Brain microvascular endothelial cell (primary cell): ENCODE measurements around the gene TIAL1.

Experiments used
- DNase-seq: peaks from one replicate; pipeline ENCODE4 v3.0.0-alpha.2; 2020
- H3K27ac ChIP-seq: fragments of 250-450 bp; sonication (Bioruptor Pico); 2 replicates; pipeline ENCODE4 v1.5.1; 2020; ENCODE audit warnings: mild to moderate bottlenecking, moderate library complexity
- H3K27me3 ChIP-seq: fragments of 250-450 bp; sonication (Bioruptor Pico); replicated peaks from 2 replicates; pipeline ENCODE4 v1.5.1; 2020; ENCODE audit warnings: mild to moderate bottlenecking
- H3K36me3 ChIP-seq: fragments of 250-450 bp; sonication (Bioruptor Pico); replicated peaks from 2 replicates; pipeline ENCODE4 v1.5.1; 2020; ENCODE audit warnings: mild to moderate bottlenecking
- H3K4me3 ChIP-seq: 2 replicates; pipeline ENCODE4 v1.5.1; 2011; ENCODE audit warnings: low read depth, mild to moderate bottlenecking, control low read depth, low read length, moderate library complexity
- CTCF ChIP-seq: IDR thresholded peaks from 2 replicates; pipeline ENCODE4 v1.5.1; 2011; ENCODE audit warnings: low read depth, mild to moderate bottlenecking, moderate library complexity, low read length, control low read depth, inconsistent platforms; ENCODE audit errors: missing control alignments
- in situ Hi-C: cut with HindIII; loops from 2 replicates; pipeline ENCODE4 v1.10.0; 2017; ENCODE audit warnings: low sequenced_read_pairs, low pct_ligation_motif_present

Gene TIAL1

GRCh38 chr10:119640875-119641526, 44.2 kb upstream of the TIAL1 start:
- Histone ChIP-seq H3K27ac (no peak overlapping the region), H3K4me3 (no peak overlapping the region), H3K36me3 (no peaks in the 10 kb centered on the region), H3K27me3 (no peaks in the 10 kb centered on the region)
- in situ Hi-C loops = no loop called here
- TF ChIP-seq CTCF = no peak
- DNase-seq = no peak

- H3K27me3 ChIP-seq = no peaks in the 10 kb centered on the region
- TF ChIP-seq CTCF = no peak
- H3K27ac ChIP-seq = no peak overlapping the region
- no peaks in the 10 kb centered on the region for H3K36me3 ChIP-seq
- no peak overlapping the region for H3K4me3 ChIP-seq
- DNase-seq = no peak
- in situ Hi-C loops = no loop called here
Observed at GRCh38 chr10:119640384-119640783, 43.6 kb upstream of the TIAL1 start.

GRCh38 chr10:119638982-119639381, 42.2 kb upstream of the TIAL1 start:
- Histone ChIP-seq H3K4me3 (no peak overlapping the region), H3K27me3 (no peaks in the 10 kb centered on the region), H3K27ac (no peak overlapping the region), H3K36me3 (no peaks in the 10 kb centered on the region)
- in situ Hi-C loops = no loop called here
- TF ChIP-seq CTCF = no peak
- no peak for DNase-seq

GRCh38 chr10:119637631-119638030, 40.9 kb upstream of the TIAL1 start:
- no peak for DNase-seq
- in situ Hi-C loops = no loop called here
- no peak for TF ChIP-seq CTCF
- Histone ChIP-seq H3K27ac (no peak overlapping the region), H3K36me3 (no peaks in the 10 kb centered on the region), H3K27me3 (no peaks in the 10 kb centered on the region), H3K4me3 (no peak overlapping the region)

- no peaks in the 10 kb centered on the region for H3K36me3 ChIP-seq
- in situ Hi-C loops = no loop called here
- no peak for DNase-seq
- H3K4me3 ChIP-seq = no peak overlapping the region
- H3K27ac ChIP-seq = no peak overlapping the region
- H3K27me3 ChIP-seq = no peaks in the 10 kb centered on the region
- TF ChIP-seq CTCF = no peak
Observed at GRCh38 chr10:119634219-119634544, 37.4 kb upstream of the TIAL1 start.

- in situ Hi-C loops = no loop called here
- TF ChIP-seq CTCF = no peak
- Histone ChIP-seq H3K4me3 (no peak overlapping the region), H3K36me3 (no peaks in the 10 kb centered on the region), H3K27ac (no peak overlapping the region), H3K27me3 (no peaks in the 10 kb centered on the region)
- DNase-seq = no peak
Observed at GRCh38 chr10:119633538-119634218, 36.9 kb upstream of the TIAL1 start.
